Parathyroid adenoma (tissue), 2 donors: ENCODE results near the gene METTL21C.

ENCODE experiments used
- H2AFZ ChIP-seq: fragments of 300-600 bp; sonication (generic); one replicate; pipeline ENCODE4 v1.7.0; 2017; ENCODE audit warnings: antibody characterized with exemption, mild to moderate bottlenecking
- H3K27ac ChIP-seq: fragments of 300-600 bp; sonication (generic); one replicate; pipeline ENCODE4 v1.7.0; 2017
- H3K27me3 ChIP-seq: fragments of 300-600 bp; sonication (generic); one replicate; pipeline ENCODE4 v1.7.0; 2017; ENCODE audit warnings: low read length; ENCODE audit not compliant: control insufficient read depth, insufficient read depth
- H3K36me3 ChIP-seq: fragments of 300-600 bp; sonication (generic); one replicate; pipeline ENCODE4 v1.7.0; 2017; ENCODE audit warnings: low read length; ENCODE audit not compliant: control insufficient read depth, insufficient read depth
- H3K4me1 ChIP-seq: fragments of 300-600 bp; sonication (generic); one replicate; pipeline ENCODE4 v1.7.0; 2017; ENCODE audit warnings: control low read depth
- H3K4me2 ChIP-seq: fragments of 300-600 bp; sonication (generic); one replicate; pipeline ENCODE4 v1.7.0; 2017; ENCODE audit warnings: low read length
- H3K4me3 ChIP-seq: fragments of 300-600 bp; sonication (generic); one replicate; pipeline ENCODE4 v1.7.0; 2017; ENCODE audit warnings: low read depth, low read length
- H3K79me2 ChIP-seq: fragments of 300-600 bp; sonication (generic); one replicate; pipeline ENCODE4 v1.7.0; 2017; ENCODE audit warnings: control low read depth
- H3K9ac ChIP-seq: fragments of 300-600 bp; sonication (generic); one replicate; pipeline ENCODE4 v1.7.0; 2017; ENCODE audit warnings: mild to moderate bottlenecking
- H3K9me3 ChIP-seq: fragments of 300-600 bp; sonication (generic); one replicate; pipeline ENCODE4 v1.7.0; 2017; ENCODE audit warnings: low read length; ENCODE audit not compliant: control insufficient read depth
- CTCF ChIP-seq: fragments of 300-600 bp; sonication (generic); IDR thresholded peaks from one replicate; pipeline ENCODE4 v1.7.0; 2017; ENCODE audit warnings: antibody characterized with exemption, mild to moderate bottlenecking
- donor health status: primary hyperparathyroidism.

The METTL21C gene

GRCh38 chr13:102651392-102651791, 43.5 kb downstream of the METTL21C start:
- Histone ChIP-seq H3K4me3 (no peak overlapping the region), H3K9ac (no peak overlapping the region), H3K4me2 (no peak overlapping the region), H3K27ac (no peak overlapping the region), H3K36me3 (no peaks in the 10 kb centered on the region), H3K4me1 (no peaks in the 10 kb centered on the region), H3K79me2 (no peaks in the 10 kb centered on the region), H2AFZ (no peak overlapping the region), H3K27me3 (no peaks in the 10 kb centered on the region), H3K9me3 (no peaks in the 10 kb centered on the region)
- TF ChIP-seq CTCF = no peak

GRCh38 chr13:102650444-102650843, 44.4 kb downstream of the METTL21C start:
- no peak overlapping the region for H3K27ac ChIP-seq
- H3K36me3 ChIP-seq = no peaks in the 10 kb centered on the region
- H2AFZ ChIP-seq = no peak overlapping the region

GRCh38 chr13:102648046-102648445, 46.8 kb downstream of the METTL21C start:
- Histone ChIP-seq H3K27ac (no peak overlapping the region), H3K4me3 (no peak overlapping the region), H3K4me2 (no peak overlapping the region), H3K27me3 (no peaks in the 10 kb centered on the region), H3K9me3 (no peaks in the 10 kb centered on the region), H3K36me3 (no peaks in the 10 kb centered on the region), H3K4me1 (no peaks in the 10 kb centered on the region), H3K9ac (no peak overlapping the region), H2AFZ (no peak overlapping the region), H3K79me2 (no peaks in the 10 kb centered on the region)
- TF ChIP-seq CTCF = no peak

More at GRCh38 chr13:102650444-102650843, 44.4 kb downstream of the METTL21C start:
- no peak overlapping the region for H3K4me3 ChIP-seq
- H3K4me2 ChIP-seq = no peak overlapping the region
- no peak for TF ChIP-seq CTCF
- H3K27me3 ChIP-seq = no peaks in the 10 kb centered on the region
- no peaks in the 10 kb centered on the region for H3K79me2 ChIP-seq
- H3K9ac ChIP-seq = no peak overlapping the region
- H3K9me3 ChIP-seq = no peaks in the 10 kb centered on the region
- H3K4me1 ChIP-seq = no peaks in the 10 kb centered on the region

- Histone ChIP-seq H3K36me3 (no peaks in the 10 kb centered on the region), H3K27me3 (no peaks in the 10 kb centered on the region), H3K4me1 (no peaks in the 10 kb centered on the region), H3K4me3 (no peak overlapping the region), H3K9ac (no peak overlapping the region), H3K9me3 (no peaks in the 10 kb centered on the region), H2AFZ (no peak overlapping the region), H3K27ac (no peak overlapping the region), H3K4me2 (no peak overlapping the region), H3K79me2 (no peaks in the 10 kb centered on the region)
- TF ChIP-seq CTCF = no peak
Observed at GRCh38 chr13:102645701-102646100, 49.1 kb downstream of the METTL21C start.

- H3K27me3 ChIP-seq = no peaks in the 10 kb centered on the region
- no peak overlapping the region for H3K4me3 ChIP-seq
- H3K27ac ChIP-seq = no peak overlapping the region
- H3K9ac ChIP-seq = no peak overlapping the region
- TF ChIP-seq CTCF = no peak
- H3K4me1 ChIP-seq = no peaks in the 10 kb centered on the region
- H3K4me2 ChIP-seq = no peak overlapping the region
- H3K9me3 ChIP-seq = no peaks in the 10 kb centered on the region
- no peak overlapping the region for H2AFZ ChIP-seq
- no peaks in the 10 kb centered on the region for H3K79me2 ChIP-seq
- no peaks in the 10 kb centered on the region for H3K36me3 ChIP-seq
Observed at GRCh38 chr13:102643656-102644055, 51.2 kb downstream of the METTL21C start.
